Motor neuron (in vitro differentiated cells): ENCODE measurements around the gene GAGE1. TPM values are rescaled to one million over a fixed set of nuclear protein-coding genes. Genes with fewer than 3 reads are reported as not detected.

Source experiments
- ATAC-seq, 8 experiments: fragments of 200-7000 bp; cut with Tn5 transposase; replicated peaks in 6 of 8; 2 replicates each; pipeline ENCODE4 v1.8.0; 2021; ENCODE audit warnings: mild to moderate bottlenecking in 8 of 8, moderate library complexity in 8 of 8
- H3K27ac ChIP-seq, 2 donors: fragments of 250-450 bp; sonication (Bioruptor Pico); 2 replicates each; pipeline ENCODE4 v1.9.0; 2021; ENCODE audit warnings: antibody characterized with exemption in 2 of 2, mild to moderate bottlenecking in 2 of 2, moderate library complexity in 1 of 2
- H3K4me1 ChIP-seq, 2 donors: fragments of 250-450 bp; sonication (Bioruptor Pico); replicated peaks in 1 of 2; 2 replicates each; pipeline ENCODE4 v1.6.1; 2021; ENCODE audit warnings: antibody characterized with exemption in 2 of 2, mild to moderate bottlenecking in 2 of 2, moderate library complexity in 1 of 2
- H3K4me3 ChIP-seq, 5 donors: fragments of 250-450 bp; sonication (Bioruptor Pico); 2 replicates each; pipeline ENCODE4 v1.9.0; 2021; ENCODE audit warnings: antibody characterized with exemption in 5 of 5, mild to moderate bottlenecking in 5 of 5, moderate library complexity in 4 of 5
- WGBS, 10 experiments: fragments of 450-650 bp; shearing (Covaris generic); methylation state at CpG; one replicate each; pipeline ENCODE4 v1.0.0; 2022; 5-methylcytosine and 5-hydroxymethylcytosine counted together
- in situ Hi-C, 9 experiments: fragments of 400-800 bp; cut with MboI; loops; one replicate each; pipeline ENCODE4 v1.15.0; 2021; ENCODE audit warnings: low sequenced_read_pairs in 9 of 9, low pct_unique_long_range_greater_than_20kb in 2 of 9; ENCODE audit not compliant: unreplicated experiment in 9 of 9
- total RNA-seq, 8 experiments: library from RNA; unstranded; fragments of 300-600 nt; gene quantifications; 2 replicates each; pipeline versions ENCODE4 v1.2.3 to v1.2.4, GENCODE V29; 2022

GAGE1 gene
- total RNA-seq, 8 experiments from 2014 or later, result 0.24 TPM; not detected in 7

GRCh38 chrX:49627086-49627777, 28.4 kb downstream of the GAGE1 start:
- peak in 1 of 8 experiments; percentile 22 for ATAC-seq

GRCh38 chrX:49644991-49645637, 46.3 kb downstream of the GAGE1 start:
- no peak overlapping the region for H3K27ac ChIP-seq
- 0 to 80% (median 25%) methylated on average over 1 to 2 of the region's 8 CpGs; no CpG with 5 or more reads in 7 of the 10 experiments for WGBS, 10 experiments
- no peak overlapping the region for H3K4me3 ChIP-seq
- no peaks in the 10 kb centered on the region for H3K4me1 ChIP-seq
- in situ Hi-C loops, result no loop called here
- no peak for ATAC-seq

More at GRCh38 chrX:49627086-49627777, 28.4 kb downstream of the GAGE1 start:
- 81 to 100% (median 90%) methylated on average over 2 to 15 of the region's 33 CpGs; no CpG with 5 or more reads in 7 of the 10 experiments for WGBS, 10 experiments
- Histone ChIP-seq H3K4me1 (no peaks in the 10 kb centered on the region), H3K4me3 (no peak overlapping the region), H3K27ac (no peak overlapping the region)
- in situ Hi-C loops, result no loop called here

DNA sequence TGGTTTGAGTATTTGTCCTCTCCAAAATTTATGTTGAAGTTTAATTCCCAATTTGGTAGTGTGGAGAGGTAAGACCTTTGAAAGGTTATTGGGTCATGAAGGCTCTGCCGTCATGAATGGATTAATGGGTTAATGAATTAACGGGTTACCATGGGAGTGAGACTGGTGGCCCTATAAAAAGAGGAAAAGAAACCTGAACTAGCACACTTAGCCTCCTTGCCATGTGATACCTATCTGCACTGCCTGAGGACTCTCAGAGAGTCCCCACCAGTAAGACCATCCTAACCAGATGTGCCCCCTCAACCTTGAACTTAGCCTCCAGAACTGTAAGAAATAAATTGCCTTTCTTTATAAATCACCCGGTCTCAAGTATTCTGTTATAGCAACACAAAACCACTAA, 57.7 kb downstream of the GAGE1 start:
- no peak overlapping the region for H3K27ac ChIP-seq
- no peak overlapping the region for H3K4me3 ChIP-seq
- ATAC-seq, result no peak
- H3K4me1 ChIP-seq, result no peaks in the 10 kb centered on the region
- WGBS, 10 experiments, result 0 to 100% (median 43%) methylated on average over 1 to 3 of the region's 3 CpGs; no CpG with 5 or more reads in 7 of the 10 experiments
- in situ Hi-C loops, result no loop called here

Other genes starting within 250 kb of the GAGE1 start
- not detected for gene GAGE12C, start 66.8 kb upstream of the GAGE1 start, total RNA-seq
- not detected for gene GAGE12D, start 57.3 kb upstream of the GAGE1 start, total RNA-seq
- gene GAGE12E, start 47.7 kb upstream of the GAGE1 start, total RNA-seq, result not detected
- gene GAGE12F, start 38.2 kb upstream of the GAGE1 start, total RNA-seq, result not detected
- not detected for gene GAGE12G, start 28.6 kb upstream of the GAGE1 start, total RNA-seq
- not detected for gene GAGE12H, start 19.1 kb upstream of the GAGE1 start, total RNA-seq
- gene GAGE2A, start 9.5 kb upstream of the GAGE1 start, total RNA-seq, result not detected
- gene PAGE1, start 97.0 kb downstream of the GAGE1 start, total RNA-seq, result not detected
- gene PAGE4, start 230.3 kb downstream of the GAGE1 start, total RNA-seq, result under 1 TPM in 3 of 8 experiments, not detected in 5; 0.13 to 0.47 (median 0.28) TPM